ENCODE data around the gene CHST11.

CHST11 gene

GRCh38 chr12:104453133-104453532, 3.6 kb upstream of the CHST11 start:
- TF ChIP-seq, protein P1, sequence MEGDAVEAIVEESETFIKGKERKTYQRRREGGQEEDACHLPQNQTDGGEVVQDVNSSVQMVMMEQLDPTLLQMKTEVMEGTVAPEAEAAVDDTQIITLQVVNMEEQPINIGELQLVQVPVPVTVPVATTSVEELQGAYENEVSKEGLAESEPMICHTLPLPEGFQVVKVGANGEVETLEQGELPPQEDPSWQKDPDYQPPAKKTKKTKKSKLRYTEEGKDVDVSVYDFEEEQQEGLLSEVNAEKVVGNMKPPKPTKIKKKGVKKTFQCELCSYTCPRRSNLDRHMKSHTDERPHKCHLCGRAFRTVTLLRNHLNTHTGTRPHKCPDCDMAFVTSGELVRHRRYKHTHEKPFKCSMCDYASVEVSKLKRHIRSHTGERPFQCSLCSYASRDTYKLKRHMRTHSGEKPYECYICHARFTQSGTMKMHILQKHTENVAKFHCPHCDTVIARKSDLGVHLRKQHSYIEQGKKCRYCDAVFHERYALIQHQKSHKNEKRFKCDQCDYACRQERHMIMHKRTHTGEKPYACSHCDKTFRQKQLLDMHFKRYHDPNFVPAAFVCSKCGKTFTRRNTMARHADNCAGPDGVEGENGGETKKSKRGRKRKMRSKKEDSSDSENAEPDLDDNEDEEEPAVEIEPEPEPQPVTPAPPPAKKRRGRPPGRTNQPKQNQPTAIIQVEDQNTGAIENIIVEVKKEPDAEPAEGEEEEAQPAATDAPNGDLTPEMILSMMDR (IDR thresholded peaks at IDR 0.05; ENCODE audit: borderline replicate concordance, insufficient read depth, low read depth, low read length), result no peak
- no peak overlapping the region for H3K4me3 ChIP-seq (ENCODE audit: low read depth, low read length)

DNA sequence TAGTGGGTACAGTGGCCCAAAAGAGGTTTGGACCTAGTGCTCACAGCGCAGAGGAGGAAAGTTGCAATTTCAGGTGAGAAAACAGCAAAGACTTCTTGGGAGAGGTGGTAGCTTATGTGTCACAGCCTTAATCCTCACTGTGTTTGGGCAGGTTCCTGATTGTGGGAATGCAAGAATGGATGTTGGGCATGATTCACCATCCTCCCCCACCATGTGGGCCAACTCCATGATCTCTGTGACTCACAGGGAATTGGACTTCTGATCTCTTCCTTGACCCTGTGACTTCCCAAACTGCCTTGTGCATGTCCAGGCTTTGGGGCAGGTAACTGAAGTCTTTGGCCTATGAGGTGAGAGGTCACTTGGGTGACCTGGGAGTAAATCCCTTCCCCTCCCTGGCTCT, 1.8 kb upstream of the CHST11 start:
- TF ChIP-seq, protein P1 (IDR thresholded peaks at IDR 0.05; ENCODE audit: borderline replicate concordance, insufficient read depth, low read depth, low read length), result no peak
- no peak overlapping the region for H3K4me3 ChIP-seq (ENCODE audit: low read depth, low read length)

GRCh38 chr12:104455578-104456416, 951 bp upstream of the CHST11 start:
- H3K4me3 ChIP-seq (ENCODE audit: low read depth, low read length), result peak overlapping the region; percentile 100
- TF ChIP-seq, protein P1 (IDR thresholded peaks at IDR 0.05; ENCODE audit: borderline replicate concordance, insufficient read depth, low read depth, low read length), result no peak

GRCh38 chr12:104456950-104457745, 400 bp downstream of the CHST11 start:
- peak overlapping the region; percentile 100 for H3K4me3 ChIP-seq (ENCODE audit: low read depth, low read length)

GRCh38 chr12:104457746-104458693, 1.3 kb downstream of the CHST11 start:
- H3K4me3 ChIP-seq (ENCODE audit: low read depth, low read length), result peak overlapping the region; percentile 100
- TF ChIP-seq, protein P1 (IDR thresholded peaks at IDR 0.05; ENCODE audit: borderline replicate concordance, insufficient read depth, low read depth, low read length), result no peak

More at GRCh38 chr12:104456950-104457745, 400 bp downstream of the CHST11 start:
- TF ChIP-seq, protein P1 (IDR thresholded peaks at IDR 0.05; ENCODE audit: borderline replicate concordance, insufficient read depth, low read depth, low read length), result peak; percentile 29; the same call in 1 of the 2 replicates

- TF ChIP-seq, protein P1 (IDR thresholded peaks at IDR 0.05; ENCODE audit: borderline replicate concordance, insufficient read depth, low read depth, low read length), result no peak
Observed at GRCh38 chr12:104458694-104459367, 2.1 kb downstream of the CHST11 start.

More at GRCh38 chr12:104458694-104459367, 2.1 kb downstream of the CHST11 start:
- H3K4me3 ChIP-seq (ENCODE audit: low read depth, low read length), result peak overlapping the region; percentile 100
